Neural cell (in vitro differentiated cells): ENCODE measurements around the gene WDR7. TPM values are rescaled to one million over a fixed set of nuclear protein-coding genes. Genes with fewer than 3 reads are reported as not detected.

ENCODE experiments used
- H2AFZ ChIP-seq: fragments of 200-600, 300-800 bp; sonication (generic), shearing (Covaris generic); 2 replicates; pipeline ENCODE4 v1.6.0; 2014; ENCODE audit warnings: low read depth, mild to moderate bottlenecking, antibody characterized with exemption, low read length, moderate library complexity
- H3F3A ChIP-seq: fragments of 200-600 bp; shearing (Covaris generic); 2 replicates; pipeline ENCODE4 v1.6.1; 2016; ENCODE audit warnings: mild to moderate bottlenecking, moderate library complexity, mixed read lengths, antibody characterized with exemption, low read length; ENCODE audit not compliant: insufficient read depth, poor library complexity, severe bottlenecking
- H3K27ac ChIP-seq: fragments of 200-600, 300-800 bp; sonication (generic), shearing (Covaris generic); 2 replicates; pipeline ENCODE4 v1.5.1; 2014; ENCODE audit warnings: mild to moderate bottlenecking, low read length, moderate library complexity
- H3K27me3 ChIP-seq: fragments of 300-800, 200-600 bp; sonication (generic), shearing (Covaris generic); 2 replicates; pipeline ENCODE4 v1.6.0; 2014; ENCODE audit warnings: mild to moderate bottlenecking, low read depth, low read length, moderate library complexity; ENCODE audit not compliant: insufficient read depth
- H3K36me3 ChIP-seq: fragments of 300-800, 200-600 bp; sonication (generic), shearing (Covaris generic); 2 replicates; pipeline ENCODE4 v1.5.1; 2014; ENCODE audit warnings: mild to moderate bottlenecking, antibody characterized with exemption, low read length, moderate library complexity; ENCODE audit not compliant: insufficient read depth
- H3K4me2 ChIP-seq: fragments of 300-800, 200-600 bp; sonication (generic), shearing (Covaris generic); 2 replicates; pipeline ENCODE4 v1.6.0; 2014; ENCODE audit warnings: mild to moderate bottlenecking, low read length
- H3K4me3 ChIP-seq: fragments of 300-800, 200-600 bp; sonication (generic), shearing (Covaris generic); 2 replicates; pipeline ENCODE4 v1.5.1; 2014; ENCODE audit warnings: mild to moderate bottlenecking, low read length, moderate library complexity
- H3K79me2 ChIP-seq: fragments of 200-600 bp; shearing (Covaris generic); replicated peaks from 2 replicates; pipeline ENCODE4 v1.6.0; 2014; ENCODE audit warnings: mild to moderate bottlenecking, low read length, moderate library complexity; ENCODE audit not compliant: insufficient read depth
- H3K9ac ChIP-seq: fragments of 300-800, 200-600 bp; sonication (generic), shearing (Covaris generic); 2 replicates; pipeline ENCODE4 v1.6.1; 2016; ENCODE audit warnings: mild to moderate bottlenecking, low read length, mixed read lengths
- H3K9me2 ChIP-seq: fragments of 200-600 bp; shearing (Covaris generic); 2 replicates; pipeline ENCODE4 v1.6.1; 2016; ENCODE audit warnings: mild to moderate bottlenecking, low read length, mixed read lengths; ENCODE audit not compliant: insufficient read depth
- H3K9me3 ChIP-seq: fragments of 200-600, 300-800 bp; sonication (generic), shearing (Covaris generic); 2 replicates; pipeline ENCODE4 v1.6.1; 2016; ENCODE audit warnings: mild to moderate bottlenecking, mixed run types, low read length, moderate library complexity, mixed read lengths
- H4K20me1 ChIP-seq: fragments of 200-600 bp; shearing (Covaris generic); 2 replicates; pipeline ENCODE4 v1.6.1; 2016; ENCODE audit warnings: mild to moderate bottlenecking, mixed run types; ENCODE audit not compliant: insufficient read depth
- CTCF ChIP-seq: fragments of 450-650 bp; IDR thresholded peaks from 2 replicates; pipeline ENCODE4 v1.5.1; 2014; ENCODE audit warnings: antibody characterized with exemption, mild to moderate bottlenecking, moderate library complexity; ENCODE audit not compliant: poor library complexity, severe bottlenecking
- EP300 ChIP-seq: fragments of 450-650 bp; conservative IDR thresholded peaks from 2 replicates; pipeline ENCODE4 v1.6.1; 2014; ENCODE audit warnings: antibody characterized with exemption, mild to moderate bottlenecking, moderate library complexity; ENCODE audit not compliant: poor library complexity, severe bottlenecking
- EZH2 ChIP-seq: fragments of 200-600, 300-800 bp; shearing (Covaris generic), sonication (generic); IDR thresholded peaks from 2 replicates; pipeline ENCODE4 v1.6.1; 2014; ENCODE audit warnings: antibody characterized with exemption, low read length, borderline replicate concordance, mild to moderate bottlenecking; ENCODE audit not compliant: insufficient read depth, poor library complexity, severe bottlenecking
- MXI1 ChIP-seq: fragments of 450-650 bp; conservative IDR thresholded peaks from 2 replicates; pipeline ENCODE4 v1.6.1; 2014; ENCODE audit warnings: antibody characterized with exemption, mild to moderate bottlenecking; ENCODE audit not compliant: poor library complexity, severe bottlenecking
- POLR2AphosphoS5 ChIP-seq: IDR thresholded peaks from 2 replicates; pipeline ENCODE4 v1.6.1; 2012
- RAD21 ChIP-seq: fragments of 450-650 bp; conservative IDR thresholded peaks from 2 replicates; pipeline ENCODE4 v1.6.1; 2014; ENCODE audit warnings: antibody characterized with exemption, mild to moderate bottlenecking, moderate library complexity
- REST ChIP-seq: IDR thresholded peaks from 2 replicates; pipeline ENCODE4 v1.6.1; 2012; ENCODE audit warnings: borderline replicate concordance
- SMC3 ChIP-seq: fragments of 450-650 bp; conservative IDR thresholded peaks from 2 replicates; pipeline ENCODE4 v1.6.1; 2014; ENCODE audit warnings: antibody characterized with exemption, mild to moderate bottlenecking, moderate library complexity; ENCODE audit not compliant: poor library complexity
- TAF1 ChIP-seq: IDR thresholded peaks from 2 replicates; pipeline ENCODE4 v1.6.1; 2012; ENCODE audit warnings: low read depth
- polyA plus RNA-seq: library from polyadenylated mRNA; depleted of rRNA; stranded (reverse); fragments of >200 nt; gene quantifications from 2 replicates; pipeline ENCODE4 v1.2.3, GENCODE V29; 2014

Gene WDR7
- polyA plus RNA-seq, 1 donor from 2014 or later: 15.1 TPM

- no peak for TF ChIP-seq CTCF
- TF ChIP-seq SMC3: no peak
- no peak for TF ChIP-seq TAF1
- no peak for TF ChIP-seq REST
- TF ChIP-seq MXI1: no peak
- no peaks in the 10 kb centered on the region for H3K27me3 ChIP-seq
- no peaks in the 10 kb centered on the region for H3K9me2 ChIP-seq
Measured at GRCh38 chr18:56691530-56691929, 40.4 kb downstream of the WDR7 start.

DNA sequence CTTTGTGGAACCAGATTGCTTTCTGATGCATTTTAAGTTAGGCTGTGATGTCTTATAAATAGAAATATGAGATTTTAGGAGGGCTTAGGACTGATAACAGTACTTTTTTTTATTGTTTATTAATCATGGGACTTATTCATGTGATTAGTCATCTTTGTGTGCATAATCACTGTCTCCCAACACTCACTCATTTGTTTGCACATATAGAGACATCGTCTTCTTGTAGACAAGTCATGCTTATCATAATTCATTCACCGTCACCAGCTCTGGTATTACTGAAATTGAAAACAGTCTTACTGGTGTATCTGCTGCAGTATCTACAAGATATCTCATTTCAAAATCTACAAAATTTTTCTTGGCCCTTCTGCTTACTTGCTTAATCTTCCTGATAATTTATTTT, 45.8 kb downstream of the WDR7 start:
- Histone ChIP-seq H3F3A (no peaks in the 10 kb centered on the region), H3K9ac (no peak overlapping the region), H2AFZ (no peak overlapping the region), H3K4me2 (no peak overlapping the region), H3K27me3 (no peaks in the 10 kb centered on the region), H3K9me2 (no peaks in the 10 kb centered on the region), H3K79me2 (no peaks in the 10 kb centered on the region), H3K4me3 (no peak overlapping the region), H3K9me3 (no peaks in the 10 kb centered on the region), H3K36me3 (no peaks in the 10 kb centered on the region), H4K20me1 (no peaks in the 10 kb centered on the region), H3K27ac (no peak overlapping the region)
- no peak for TF ChIP-seq EZH2
- no peak for TF ChIP-seq TAF1
- TF ChIP-seq CTCF: no peak
- TF ChIP-seq EP300: no peak
- TF ChIP-seq POLR2AphosphoS5: no peak
- no peak for TF ChIP-seq REST
- TF ChIP-seq SMC3: no peak
- no peak for TF ChIP-seq RAD21
- no peak for TF ChIP-seq MXI1

More at GRCh38 chr18:56691530-56691929, 40.4 kb downstream of the WDR7 start:
- no peak overlapping the region for H3K9ac ChIP-seq
- no peak overlapping the region for H3K4me2 ChIP-seq
- no peaks in the 10 kb centered on the region for H3K79me2 ChIP-seq
- H2AFZ ChIP-seq: no peak overlapping the region
- no peak overlapping the region for H3K27ac ChIP-seq
- H3F3A ChIP-seq: no peaks in the 10 kb centered on the region
- no peaks in the 10 kb centered on the region for H4K20me1 ChIP-seq
- peaks cover 6% of the 10 kb centered on the region for H3K36me3 ChIP-seq
- no peaks in the 10 kb centered on the region for H3K9me3 ChIP-seq
- no peak overlapping the region for H3K4me3 ChIP-seq
